SU-DHL-6 (cell line): ENCODE data around the gene PGLYRP2.

Source experiments
- EZH2phosphoT487 ChIP-seq: fragments of 200-600 bp; sonication (generic), shearing (Covaris generic); conservative IDR thresholded peaks from 2 replicates; pipeline ENCODE4 v1.6.1; 2018; ENCODE audit warnings: mild to moderate bottlenecking, antibody characterized with exemption, low read length, moderate library complexity, mixed read lengths
- TF ChIP-seq, protein P1 (sequence below): fragments of 200-600 bp; sonication (generic); IDR thresholded peaks from one replicate; pipeline ENCODE4 v1.5.1; 2017; ENCODE audit warnings: antibody characterized with exemption, mild to moderate bottlenecking, low read length, moderate library complexity; ENCODE audit not compliant: insufficient read depth, poor library complexity, severe bottlenecking

GRCh38 chr19:15443325-15443724 is 36.0 kb downstream of the PGLYRP2 start:
- TF ChIP-seq, protein P1, sequence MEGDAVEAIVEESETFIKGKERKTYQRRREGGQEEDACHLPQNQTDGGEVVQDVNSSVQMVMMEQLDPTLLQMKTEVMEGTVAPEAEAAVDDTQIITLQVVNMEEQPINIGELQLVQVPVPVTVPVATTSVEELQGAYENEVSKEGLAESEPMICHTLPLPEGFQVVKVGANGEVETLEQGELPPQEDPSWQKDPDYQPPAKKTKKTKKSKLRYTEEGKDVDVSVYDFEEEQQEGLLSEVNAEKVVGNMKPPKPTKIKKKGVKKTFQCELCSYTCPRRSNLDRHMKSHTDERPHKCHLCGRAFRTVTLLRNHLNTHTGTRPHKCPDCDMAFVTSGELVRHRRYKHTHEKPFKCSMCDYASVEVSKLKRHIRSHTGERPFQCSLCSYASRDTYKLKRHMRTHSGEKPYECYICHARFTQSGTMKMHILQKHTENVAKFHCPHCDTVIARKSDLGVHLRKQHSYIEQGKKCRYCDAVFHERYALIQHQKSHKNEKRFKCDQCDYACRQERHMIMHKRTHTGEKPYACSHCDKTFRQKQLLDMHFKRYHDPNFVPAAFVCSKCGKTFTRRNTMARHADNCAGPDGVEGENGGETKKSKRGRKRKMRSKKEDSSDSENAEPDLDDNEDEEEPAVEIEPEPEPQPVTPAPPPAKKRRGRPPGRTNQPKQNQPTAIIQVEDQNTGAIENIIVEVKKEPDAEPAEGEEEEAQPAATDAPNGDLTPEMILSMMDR = no peak
- no peak for TF ChIP-seq EZH2phosphoT487
